H1 (cell line): ENCODE results near the gene ZBTB4. TPM values are rescaled to one million over a fixed set of nuclear protein-coding genes. Genes with fewer than 3 reads are reported as not detected.

ENCODE experiments used
- CTCF ChIA-PET: fragments of 300-600 bp; sonication (Branson Sonifier 250); formaldehyde crosslinking; loops from one replicate; lab custom pipeline; 2021; ENCODE audit not compliant: partially characterized antibody; lab: Charles Lee
- POLR2A ChIA-PET: fragments of 300-600 bp; sonication (Branson Sonifier 250); formaldehyde crosslinking; loops from one replicate; lab custom pipeline; 2021; ENCODE audit warnings: inconsistent platforms; ENCODE audit not compliant: partially characterized antibody; lab: Charles Lee
- DNase-seq, 2 experiments: peaks; one replicate each; pipeline versions ENCODE4 v3.0.0 to v3.0.0-alpha.2; 2010 to 2022; ENCODE audit warnings: low spot score in 2 of 2, low read depth in 1 of 2, mixed read lengths in 1 of 2
- FAIRE-seq: peaks from 2 replicates; lab custom pipeline; 2011; peaks lifted over from hg19 to GRCh38; lab: Jason Lieb, UNC
- H2AFZ ChIP-seq: 2 replicates; pipeline ENCODE4 v1.8.1; 2012; ENCODE audit warnings: low read length, inconsistent platforms
- H2AK5ac ChIP-seq: 2 replicates; pipeline ENCODE4 v1.6.1; 2013; ENCODE audit warnings: low read depth, low read length
- H2BK120ac ChIP-seq: replicated peaks from 2 replicates; pipeline ENCODE3; 2013; ENCODE audit warnings: low read depth, low read length, inconsistent platforms
- H2BK12ac ChIP-seq: 2 replicates; pipeline ENCODE4 v1.6.1; 2013; ENCODE audit warnings: low read depth, low read length
- H2BK15ac ChIP-seq: 2 replicates; pipeline ENCODE4 v1.6.1; 2013; ENCODE audit warnings: low read length
- H2BK20ac ChIP-seq: 2 replicates; pipeline ENCODE4 v1.6.1; 2013; ENCODE audit warnings: low read length
- H2BK5ac ChIP-seq: 2 replicates; pipeline ENCODE4 v1.6.1; 2013; ENCODE audit warnings: low read depth, low read length
- H3K14ac ChIP-seq: 2 replicates; pipeline ENCODE4 v1.6.1; 2013; ENCODE audit warnings: inconsistent platforms; ENCODE audit not compliant: insufficient read length
- H3K18ac ChIP-seq: 2 replicates; pipeline ENCODE4 v1.6.1; 2013; ENCODE audit warnings: low read length; ENCODE audit errors: extremely low read depth
- H3K23ac ChIP-seq: 2 replicates; pipeline ENCODE4 v1.6.1; 2013; ENCODE audit warnings: inconsistent platforms; ENCODE audit not compliant: insufficient read length
- H3K23me2 ChIP-seq: 2 replicates; pipeline ENCODE4 v1.6.1; 2013; ENCODE audit warnings: low read depth, low read length
- H3K27ac ChIP-seq: 2 replicates; pipeline ENCODE4 v1.6.1; 2011; ENCODE audit warnings: low read depth, low read length, inconsistent platforms
- H3K27me3 ChIP-seq, 4 experiments: replicated peaks in 1 of 4; 1 replicate in 1 of 4; 2 replicates in 3 of 4; pipeline versions ENCODE4 v1.6.1 to v1.8.1; 2011 to 2013; ENCODE audit warnings: low read length in 3 of 4, mild to moderate bottlenecking in 3 of 4, inconsistent platforms in 2 of 4, mixed read lengths in 2 of 4, moderate library complexity in 1 of 4; ENCODE audit not compliant: control insufficient read depth in 3 of 4, insufficient read depth in 3 of 4; ENCODE audit errors: extremely low read depth in 1 of 4
- H3K36me3 ChIP-seq, 4 experiments: 2 replicates each; pipeline versions ENCODE4 v1.6.1 to v1.8.1; 2011 to 2013; ENCODE audit warnings: mild to moderate bottlenecking in 4 of 4, low read length in 3 of 4, moderate library complexity in 2 of 4, control low read depth in 1 of 4, inconsistent platforms in 1 of 4; ENCODE audit not compliant: insufficient read depth in 4 of 4, control insufficient read depth in 2 of 4
- H3K4ac ChIP-seq: replicated peaks from 2 replicates; pipeline ENCODE3; 2013; ENCODE audit warnings: low read length, low read depth, mixed read lengths, inconsistent platforms; ENCODE audit not compliant: insufficient read length
- H3K4me1 ChIP-seq, 4 experiments: replicated peaks in 1 of 4; 1 replicate in 1 of 4; 2 replicates in 3 of 4; pipeline versions ENCODE4 v1.6.1 to v1.8.1; 2011 to 2013; ENCODE audit warnings: low read length in 3 of 4, inconsistent platforms in 2 of 4, mixed read lengths in 1 of 4; ENCODE audit not compliant: insufficient read depth in 4 of 4, control insufficient read depth in 3 of 4
- H3K4me2 ChIP-seq, 2 experiments: 2 replicates each; pipeline versions ENCODE4 v1.6.1 to v1.8.1; 2011 to 2013; ENCODE audit warnings: low read depth in 2 of 2, low read length in 2 of 2, control low read depth in 1 of 2, inconsistent platforms in 1 of 2, mild to moderate bottlenecking in 1 of 2; ENCODE audit not compliant: insufficient read depth in 1 of 2
- H3K4me3 ChIP-seq, 4 experiments: fragments of 200-600, 300-600 bp in 1 of 4; sonication (generic), shearing (Covaris generic), sonication (Bioruptor Twin) in 1 of 4; 2 replicates each; pipeline versions ENCODE4 v1.5.1 to v1.8.1; 2011 to 2016; ENCODE audit warnings: low read length in 4 of 4, low read depth in 3 of 4, control low read depth in 2 of 4, inconsistent platforms in 2 of 4, mild to moderate bottlenecking in 2 of 4, mixed read lengths in 1 of 4, moderate library complexity in 1 of 4; ENCODE audit not compliant: insufficient read depth in 2 of 4; ENCODE audit errors: extremely low read depth in 1 of 4
- H3K56ac ChIP-seq: replicated peaks from 2 replicates; pipeline ENCODE3; 2013; ENCODE audit warnings: low read depth, mild to moderate bottlenecking, mixed read lengths, low read length, inconsistent platforms; ENCODE audit not compliant: insufficient read length
- H3K79me1 ChIP-seq: 2 replicates; pipeline ENCODE4 v1.6.1; 2013; ENCODE audit warnings: low read depth, low read length, control low read depth
- H3K79me2 ChIP-seq, 2 experiments: 2 replicates each; pipeline versions ENCODE4 v1.6.1 to v1.8.1; 2012 to 2013; ENCODE audit warnings: low read length in 2 of 2, mild to moderate bottlenecking in 2 of 2, inconsistent platforms in 1 of 2; ENCODE audit not compliant: insufficient read depth in 2 of 2, control insufficient read depth in 1 of 2
- H3K9ac ChIP-seq, 4 experiments: replicated peaks in 1 of 4; 1 replicate in 1 of 4; 2 replicates in 3 of 4; pipeline versions ENCODE4 v1.6.1 to v1.8.1; 2011 to 2013; ENCODE audit warnings: low read depth in 3 of 4, low read length in 3 of 4, control low read depth in 2 of 4, mild to moderate bottlenecking in 2 of 4, moderate library complexity in 2 of 4, inconsistent platforms in 1 of 4; ENCODE audit errors: extremely low read depth in 1 of 4
- H3K9me3 ChIP-seq, 2 experiments: 2 replicates each; pipeline versions ENCODE4 v1.6.1 to v1.8.1; 2012 to 2013; ENCODE audit warnings: mild to moderate bottlenecking in 2 of 2, moderate library complexity in 2 of 2, control low read depth in 1 of 2, inconsistent platforms in 1 of 2, low read depth in 1 of 2, low read length in 1 of 2, mixed read lengths in 1 of 2; ENCODE audit not compliant: insufficient read depth in 2 of 2
- H4K20me1 ChIP-seq, 2 experiments: replicated peaks in 1 of 2; 2 replicates each; pipeline versions ENCODE3 to v1.8.1; 2011 to 2013; ENCODE audit warnings: inconsistent platforms in 2 of 2, low read length in 2 of 2, mild to moderate bottlenecking in 1 of 2; ENCODE audit not compliant: insufficient read depth in 2 of 2, control insufficient read depth in 1 of 2
- H4K5ac ChIP-seq: 2 replicates; pipeline ENCODE4 v1.6.1; 2013; ENCODE audit warnings: low read length, low read depth, mixed read lengths, inconsistent platforms; ENCODE audit not compliant: insufficient read length
- H4K8ac ChIP-seq: 2 replicates; pipeline ENCODE4 v1.8.0; 2013; ENCODE audit warnings: mild to moderate bottlenecking, moderate library complexity, low read length, inconsistent platforms; ENCODE audit not compliant: insufficient read depth; ENCODE audit errors: extremely low read depth
- H4K91ac ChIP-seq: replicated peaks from 2 replicates; pipeline ENCODE3; 2013; ENCODE audit warnings: low read length, mixed read lengths, inconsistent platforms; ENCODE audit not compliant: insufficient read length
- ATF3 ChIP-seq: IDR thresholded peaks from 2 replicates; pipeline ENCODE4 v1.6.1; 2011; ENCODE audit warnings: low read depth, mild to moderate bottlenecking, low read length; ENCODE audit not compliant: insufficient read depth
- EGR1 ChIP-seq: IDR thresholded peaks from 2 replicates; pipeline ENCODE4 v1.6.1; 2011; ENCODE audit warnings: low read depth, low read length, borderline replicate concordance
- JUND ChIP-seq: IDR thresholded peaks from 2 replicates; pipeline ENCODE4 v1.6.1; 2011; ENCODE audit warnings: mild to moderate bottlenecking, improper control_type of control experiment, low read length
- SAP30 ChIP-seq: fragments of 300-600 bp; sonication (generic); IDR thresholded peaks from 2 replicates; pipeline ENCODE4 v1.7.1; 2012; ENCODE audit warnings: low read length, moderate library complexity, mild to moderate bottlenecking, inconsistent platforms; ENCODE audit not compliant: insufficient read depth, insufficient replicate concordance
- TAF7 ChIP-seq: optimal IDR thresholded peaks from 2 replicates; pipeline ENCODE3; 2011; ENCODE audit warnings: low read depth, mild to moderate bottlenecking, inconsistent platforms, low read length, moderate library complexity, borderline replicate concordance
- WGBS, 2 experiments: shearing (Covaris generic) in 1 of 2; methylation state at CpG; one replicate each; pipeline versions ENCODE4 v1.1.6 to v1.1.7; 2013 to 2015; ENCODE audit warnings: low lambda C conversion rate in 2 of 2, mixed read lengths in 2 of 2, inconsistent platforms in 1 of 2, low coverage in 1 of 2, missing lambda C conversion rate in 1 of 2; ENCODE audit not compliant: insufficient replicate concordance in 2 of 2, insufficient coverage in 1 of 2, insufficient read length in 1 of 2; ENCODE audit errors: extremely low coverage in 1 of 2, missing lambda C conversion rate in 1 of 2; 5-methylcytosine and 5-hydroxymethylcytosine counted together
- polyA plus RNA-seq, 7 experiments: library from polyadenylated mRNA; depleted of rRNA in 3 of 7; stranded (reverse) in 5 of 7; unstranded in 2 of 7; fragments of >200 nt in 5 of 7; fragments of 200-250 nt in 2 of 7; gene quantifications; 1 replicate in 5 of 7; 2 replicates in 1 of 7; 4 replicates in 1 of 7; pipeline versions ENCODE4 v1.2.1 to v1.2.3, GENCODE V29; 2011 to 2013; ENCODE audit warnings: missing spikeins in 2 of 7, mixed read lengths in 2 of 7
- total RNA-seq: library from RNA; stranded (reverse); fragmentation: NEBNext Ultra II Directional; extraction: Animal tissue kit (Norgen Biotek cat#: 25700); gene quantifications from 2 replicates; pipeline ENCODE4 v1.2.1, GENCODE V29; 2021

ZBTB4 gene
- total and polyA plus RNA-seq, 2 of the 8 experiments (the other 6 are each of a cell fraction or from before 2014, with no cell fraction given): 5.9 to 10.1 TPM

- Histone ChIP-seq H2BK15ac (no peak overlapping the region), H4K5ac (no peak overlapping the region), H3K4me2 (no peak overlapping the region), H4K91ac (no peak overlapping the region), H3K18ac (no peak overlapping the region), H3K36me3 (peaks cover 20 to 31% (median 30%) of the 10 kb centered on the region in 4 experiments), H2AK5ac (no peak overlapping the region), H3K9ac (no peak overlapping the region), H3K23ac (no peak overlapping the region), H3K27me3 (no peaks in the 10 kb centered on the region), H4K8ac (no peak overlapping the region; the same call in 1 of the 2 replicates), H2BK120ac (no peak overlapping the region), H2BK12ac (no peak overlapping the region), H4K20me1 (peaks cover 0 to 15% of the 10 kb centered on the region in 2 experiments), H3K9me3 (no peaks in the 10 kb centered on the region), H2BK20ac (no peak overlapping the region), H2BK5ac (no peak overlapping the region), H3K4me1 (no peaks in the 10 kb centered on the region), H3K79me2 (no peaks in the 10 kb centered on the region), H3K4me3 (no peak overlapping the region), H3K23me2 (peaks cover 5% of the 10 kb centered on the region; the same call in 1 of the 2 replicates), H2AFZ (no peak overlapping the region), H3K4ac (no peak overlapping the region), H3K56ac (no peak overlapping the region), H3K27ac (no peak overlapping the region), H3K14ac (no peak overlapping the region), H3K79me1 (no peaks in the 10 kb centered on the region; the same call in 1 of the 2 replicates)
- POLR2A ChIA-PET: interaction anchor here (0.6 to 3.8 kb wide), 10 partner anchors 9 to 73 kb away, joined by 3 to 17 read pairs (median 4); partner anchors contain the start of genes MPDU1 and TNFSF13
- TF ChIP-seq ATF3: no peak
- TF ChIP-seq SAP30: no peak
- TF ChIP-seq TAF7: no peak
- no peak for TF ChIP-seq EGR1
- no peak for TF ChIP-seq JUND
- CTCF ChIA-PET: interaction anchor here (0.7 to 11.8 kb wide), 14 partner anchors 10 to 166 kb away, joined by 3 to 251 read pairs (median 10); partner anchors contain the start of genes SENP3, SOX15, TMEM95 and TNFSF13
- DNase-seq: no peak
- WGBS, 2 experiments: 93% methylated on average over 13 of the region's 13 CpGs; no CpG with 5 or more reads in 1 of the 2 experiments
- FAIRE-seq: no peak
These were observed 36.6 kb upstream of the ZBTB4 start for GRCh38 chr17:7515911-7516610.
